ENCODE results near the gene CCDC85A. TPM values are rescaled to one million over a fixed set of nuclear protein-coding genes. Genes with fewer than 3 reads are reported as not detected.
A peak's percentile ranks its signal among the peaks of the same experiment; 100 is the strongest.

CCDC85A gene
- total and polyA plus RNA-seq, 2 experiments from 2014 or later = 1.6 to 4.2 TPM

DNA sequence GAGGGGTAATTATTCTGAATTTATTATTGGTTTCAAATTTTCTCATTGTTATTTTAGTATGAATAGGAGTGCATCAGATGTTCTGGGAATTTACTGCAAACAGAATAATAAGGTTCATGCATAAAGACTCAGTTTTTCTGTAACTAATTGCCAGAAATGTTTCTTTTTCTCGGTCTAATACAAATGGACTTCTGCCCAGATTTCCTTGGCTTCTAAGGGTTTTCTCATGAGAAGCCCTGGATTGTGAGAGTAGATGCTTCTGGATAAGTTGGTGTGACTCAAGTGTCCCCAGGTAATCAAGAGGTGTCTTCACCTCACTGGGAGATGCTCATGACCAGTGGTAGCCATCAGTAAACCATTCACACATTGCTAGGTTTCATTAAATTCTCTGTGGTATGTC lies 78.5 kb downstream of the CCDC85A start:
- H3K27me3 ChIP-seq (replicated peaks; ENCODE audit: insufficient read depth) = no peaks in the 10 kb centered on the region
- H3K36me3 ChIP-seq (ENCODE audit: low read depth) = no peaks in the 10 kb centered on the region
- H3K27ac ChIP-seq = no peak overlapping the region
- H3K4me1 ChIP-seq (ENCODE audit: insufficient read depth) = no peaks in the 10 kb centered on the region
- H3K4me2 ChIP-seq (ENCODE audit: unreplicated experiment) = no peak overlapping the region
- H3K79me2 ChIP-seq (ENCODE audit: insufficient read depth) = no peaks in the 10 kb centered on the region
- in situ Hi-C loops (cut with MboI) = no loop called here
- H3F3A ChIP-seq (ENCODE audit: insufficient read depth) = no peaks in the 10 kb centered on the region
- DNase-seq = no peak
- H3K9ac ChIP-seq = no peak overlapping the region
- no peak overlapping the region for H2AFZ ChIP-seq
- no peak overlapping the region for H3K4me3 ChIP-seq
- no peaks in the 10 kb centered on the region for H3K9me2 ChIP-seq (ENCODE audit: insufficient read depth)
- no peaks in the 10 kb centered on the region for H4K20me1 ChIP-seq (ENCODE audit: insufficient read depth)
- WGBS, 2 experiments (ENCODE audit: low coverage in 1 of 2, low lambda C conversion rate in 2 of 2, missing lambda C conversion rate in 2 of 2) = 8 to 12% methylated on average over 1 of the region's 1 CpG
- TF ChIP-seq EZH2 (IDR thresholded peaks at IDR 0.05; ENCODE audit: insufficient read depth, poor library complexity, severe bottlenecking) (no peak), EZH2phosphoT487 (IDR thresholded peaks at IDR 0.05; ENCODE audit: insufficient read depth, low read depth) (no peak)
- no peaks in the 10 kb centered on the region for H3K9me3 ChIP-seq (ENCODE audit: low read depth)

- in situ Hi-C loops (cut with MboI) = no loop called here
- no peak overlapping the region for H2AFZ ChIP-seq
- no peaks in the 10 kb centered on the region for H3K27me3 ChIP-seq (replicated peaks; ENCODE audit: insufficient read depth)
- H3F3A ChIP-seq (ENCODE audit: insufficient read depth) = no peaks in the 10 kb centered on the region
- no peak overlapping the region for H3K4me2 ChIP-seq (ENCODE audit: unreplicated experiment)
- no peak overlapping the region for H3K9ac ChIP-seq
- 33 to 34% methylated on average over 2 of the region's 2 CpGs for WGBS, 2 experiments (ENCODE audit: low coverage in 1 of 2, low lambda C conversion rate in 2 of 2, missing lambda C conversion rate in 2 of 2)
- H3K27ac ChIP-seq = no peak overlapping the region
- H3K9me3 ChIP-seq (ENCODE audit: low read depth) = no peaks in the 10 kb centered on the region
- DNase-seq = peak; percentile 54
- H3K9me2 ChIP-seq (ENCODE audit: insufficient read depth) = no peaks in the 10 kb centered on the region
- TF ChIP-seq EZH2phosphoT487 (IDR thresholded peaks at IDR 0.05; ENCODE audit: insufficient read depth, low read depth) (no peak), EZH2 (IDR thresholded peaks at IDR 0.05; ENCODE audit: insufficient read depth, poor library complexity, severe bottlenecking) (no peak)
- H3K36me3 ChIP-seq (ENCODE audit: low read depth) = no peaks in the 10 kb centered on the region
- no peaks in the 10 kb centered on the region for H4K20me1 ChIP-seq (ENCODE audit: insufficient read depth)
- H3K79me2 ChIP-seq (ENCODE audit: insufficient read depth) = no peaks in the 10 kb centered on the region
- H3K4me1 ChIP-seq (ENCODE audit: insufficient read depth) = no peaks in the 10 kb centered on the region
- H3K4me3 ChIP-seq = no peak overlapping the region
Observed at GRCh38 chr2:56263876-56264275, 80.1 kb downstream of the CCDC85A start.

- WGBS, 2 experiments (ENCODE audit: low coverage in 1 of 2, low lambda C conversion rate in 2 of 2, missing lambda C conversion rate in 2 of 2) = 43 to 44% methylated on average over 5 of the region's 5 CpGs
- Histone ChIP-seq H3K4me1 (ENCODE audit: insufficient read depth) (no peaks in the 10 kb centered on the region), H3K9me3 (ENCODE audit: low read depth) (no peaks in the 10 kb centered on the region), H3F3A (ENCODE audit: insufficient read depth) (no peaks in the 10 kb centered on the region), H3K9ac (no peak overlapping the region), H3K4me3 (no peak overlapping the region), H3K36me3 (ENCODE audit: low read depth) (no peaks in the 10 kb centered on the region), H4K20me1 (ENCODE audit: insufficient read depth) (no peaks in the 10 kb centered on the region), H2AFZ (no peak overlapping the region), H3K27ac (no peak overlapping the region), H3K79me2 (ENCODE audit: insufficient read depth) (no peaks in the 10 kb centered on the region), H3K4me2 (ENCODE audit: unreplicated experiment) (no peak overlapping the region), H3K27me3 (replicated peaks; ENCODE audit: insufficient read depth) (no peaks in the 10 kb centered on the region), H3K9me2 (ENCODE audit: insufficient read depth) (no peaks in the 10 kb centered on the region)
- in situ Hi-C loops (cut with MboI) = no loop called here
- TF ChIP-seq EZH2phosphoT487 (IDR thresholded peaks at IDR 0.05; ENCODE audit: insufficient read depth, low read depth) (no peak), EZH2 (IDR thresholded peaks at IDR 0.05; ENCODE audit: insufficient read depth, poor library complexity, severe bottlenecking) (no peak)
- no peak for DNase-seq
Observed at GRCh38 chr2:56266761-56267414, 83.1 kb downstream of the CCDC85A start.

DNA sequence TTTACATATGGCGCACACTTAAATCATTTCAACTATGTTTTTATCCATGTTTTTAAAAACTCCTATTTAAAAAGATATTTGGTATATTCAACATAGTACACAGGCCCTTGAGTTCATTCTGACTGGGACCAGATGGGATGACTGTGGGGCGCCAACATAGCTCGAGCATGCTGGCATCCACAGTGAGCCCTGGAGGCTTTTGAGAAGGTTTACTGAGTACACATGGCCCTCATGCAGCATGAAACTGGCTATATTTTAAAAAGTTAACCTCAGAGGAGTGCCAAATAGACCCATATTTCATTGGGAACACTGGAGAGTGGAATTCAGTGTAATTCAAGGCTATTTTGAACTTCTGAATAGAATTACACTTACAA lies 83.6 kb downstream of the CCDC85A start:
- Histone ChIP-seq H3K4me1 (ENCODE audit: insufficient read depth) (no peaks in the 10 kb centered on the region), H3K27me3 (replicated peaks; ENCODE audit: insufficient read depth) (no peaks in the 10 kb centered on the region), H3F3A (ENCODE audit: insufficient read depth) (no peaks in the 10 kb centered on the region), H4K20me1 (ENCODE audit: insufficient read depth) (no peaks in the 10 kb centered on the region), H3K9ac (no peak overlapping the region), H3K79me2 (ENCODE audit: insufficient read depth) (no peaks in the 10 kb centered on the region), H3K4me2 (ENCODE audit: unreplicated experiment) (no peak overlapping the region), H3K4me3 (no peak overlapping the region), H3K36me3 (ENCODE audit: low read depth) (no peaks in the 10 kb centered on the region), H3K9me3 (ENCODE audit: low read depth) (no peaks in the 10 kb centered on the region), H2AFZ (no peak overlapping the region), H3K9me2 (ENCODE audit: insufficient read depth) (no peaks in the 10 kb centered on the region), H3K27ac (no peak overlapping the region)
- no peak for TF ChIP-seq EZH2 (IDR thresholded peaks at IDR 0.05; ENCODE audit: insufficient read depth, poor library complexity, severe bottlenecking)
- TF ChIP-seq EZH2phosphoT487 (IDR thresholded peaks at IDR 0.05; ENCODE audit: insufficient read depth, low read depth) = no peak
- in situ Hi-C loops (cut with MboI) = no loop called here
- WGBS, 2 experiments (ENCODE audit: low coverage in 1 of 2, low lambda C conversion rate in 2 of 2, missing lambda C conversion rate in 2 of 2) = 53 to 59% methylated on average over 3 of the region's 3 CpGs
- DNase-seq = no peak

- DNase-seq = no peak
- Histone ChIP-seq H3K36me3 (ENCODE audit: low read depth) (no peaks in the 10 kb centered on the region), H3K9me2 (ENCODE audit: insufficient read depth) (no peaks in the 10 kb centered on the region), H3K4me3 (no peak overlapping the region), H2AFZ (no peak overlapping the region), H3K9me3 (ENCODE audit: low read depth) (no peaks in the 10 kb centered on the region), H3K4me1 (ENCODE audit: insufficient read depth) (no peaks in the 10 kb centered on the region), H4K20me1 (ENCODE audit: insufficient read depth) (no peaks in the 10 kb centered on the region), H3K27ac (no peak overlapping the region), H3K9ac (no peak overlapping the region), H3K27me3 (replicated peaks; ENCODE audit: insufficient read depth) (no peaks in the 10 kb centered on the region), H3K4me2 (ENCODE audit: unreplicated experiment) (no peak overlapping the region), H3F3A (ENCODE audit: insufficient read depth) (no peaks in the 10 kb centered on the region), H3K79me2 (ENCODE audit: insufficient read depth) (no peaks in the 10 kb centered on the region)
- 50% methylated on average over 2 of the region's 2 CpGs for WGBS, 2 experiments (ENCODE audit: low coverage in 1 of 2, low lambda C conversion rate in 2 of 2, missing lambda C conversion rate in 2 of 2)
- TF ChIP-seq EZH2 (IDR thresholded peaks at IDR 0.05; ENCODE audit: insufficient read depth, poor library complexity, severe bottlenecking) = no peak
- TF ChIP-seq EZH2phosphoT487 (IDR thresholded peaks at IDR 0.05; ENCODE audit: insufficient read depth, low read depth) = no peak
- in situ Hi-C loops (cut with MboI) = no loop called here
Observed at GRCh38 chr2:56268856-56269255, 85.1 kb downstream of the CCDC85A start.
